HG02840 (cell line): ENCODE measurements around the gene HOXC13.

ENCODE experiments used
- ATAC-seq: cut with Tn5 transposase; IDR thresholded peaks from one replicate; pipeline ENCODE4 v1.9.1; 2021; ENCODE audit warnings: mild to moderate bottlenecking, moderate library complexity, moderate number of reproducible peaks; ENCODE audit not compliant: unreplicated experiment, low FRiP score

The HOXC13 gene

GRCh38 chr12:53968214-53969127, 29.8 kb downstream of the HOXC13 start:
- ATAC-seq = no peak

- ATAC-seq = no peak
Measured at GRCh38 chr12:53969588-53970259, 31.1 kb downstream of the HOXC13 start.

GRCh38 chr12:53970451-53970850, 31.8 kb downstream of the HOXC13 start:
- ATAC-seq = no peak

- ATAC-seq = no peak
Measured at GRCh38 chr12:53971129-53971528, 32.5 kb downstream of the HOXC13 start.

- no peak for ATAC-seq
Measured at GRCh38 chr12:53971686-53972085, 33.1 kb downstream of the HOXC13 start.

GRCh38 chr12:53972152-53972702, 33.6 kb downstream of the HOXC13 start:
- no peak for ATAC-seq

- no peak for ATAC-seq
Measured at GRCh38 chr12:53972722-53973235, 34.1 kb downstream of the HOXC13 start, which contains the start of gene HOXC11. Gene HOXC11 (plus strand): TSS chr12:53973126. CDS start chr12:53973242, 116 bp downstream.

GRCh38 chr12:53973236-53974042, 34.8 kb downstream of the HOXC13 start:
- ATAC-seq = no peak

GRCh38 chr12:53974084-53975063, 35.7 kb downstream of the HOXC13 start, which contains the start of gene HOTAIR:
Gene HOTAIR (minus strand): TSS chr12:53974954.
- no peak for ATAC-seq

- ATAC-seq = no peak
Measured at GRCh38 chr12:53975064-53975471, 36.4 kb downstream of the HOXC13 start.

- ATAC-seq = no peak
Measured at GRCh38 chr12:53975479-53976152, 37.0 kb downstream of the HOXC13 start.

GRCh38 chr12:53976172-53976822, 37.7 kb downstream of the HOXC13 start:
- no peak for ATAC-seq

GRCh38 chr12:53976823-53977595, 38.4 kb downstream of the HOXC13 start:
- no peak for ATAC-seq

- ATAC-seq = no peak
Measured at GRCh38 chr12:53977596-53978445, 39.2 kb downstream of the HOXC13 start.

- ATAC-seq = no peak
Measured at GRCh38 chr12:53978477-53979356, 40.1 kb downstream of the HOXC13 start.
